ENCODE data around the gene TMIGD1.

Gene TMIGD1

DNA sequence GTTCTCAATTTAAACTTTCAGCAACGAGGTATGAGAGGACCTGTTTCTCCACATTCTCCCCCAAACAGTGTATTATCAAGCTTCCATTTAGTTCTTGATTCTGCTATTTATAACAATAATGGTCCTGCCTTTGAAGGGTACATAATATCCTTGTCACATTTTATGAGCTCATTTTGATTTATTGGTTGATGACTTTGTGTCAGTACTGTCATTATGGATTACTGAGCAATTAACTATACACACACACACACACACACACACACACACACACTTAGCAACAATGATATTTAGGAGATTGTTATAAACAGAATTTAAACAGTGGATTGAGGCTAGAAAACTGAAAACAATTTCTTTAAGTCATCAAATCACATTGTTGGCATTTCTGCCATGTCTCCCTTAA is 7.0 kb downstream of the TMIGD1 start:
- no peak for DNase-seq (ENCODE audit: low spot score)

DNA sequence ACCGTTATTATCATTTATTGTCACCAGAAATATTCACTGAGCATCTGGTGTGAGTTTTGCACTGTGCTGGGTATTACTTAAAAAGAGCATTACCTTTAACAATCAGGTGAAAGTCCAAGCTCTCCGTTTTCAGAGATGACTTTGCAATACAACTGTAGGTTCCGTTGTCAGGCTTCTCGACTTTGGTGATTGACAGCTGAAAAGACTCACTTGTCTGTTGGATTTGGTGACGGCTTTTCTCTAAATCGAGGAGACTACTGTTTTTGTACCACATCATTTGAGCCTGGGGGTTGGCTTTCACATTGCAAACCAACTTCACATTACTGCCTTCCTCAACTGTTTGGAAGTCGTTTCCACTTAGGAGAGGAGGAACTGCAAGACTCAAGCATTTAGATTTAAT is 9.1 kb downstream of the TMIGD1 start:
- DNase-seq (ENCODE audit: low spot score): no peak

DNA sequence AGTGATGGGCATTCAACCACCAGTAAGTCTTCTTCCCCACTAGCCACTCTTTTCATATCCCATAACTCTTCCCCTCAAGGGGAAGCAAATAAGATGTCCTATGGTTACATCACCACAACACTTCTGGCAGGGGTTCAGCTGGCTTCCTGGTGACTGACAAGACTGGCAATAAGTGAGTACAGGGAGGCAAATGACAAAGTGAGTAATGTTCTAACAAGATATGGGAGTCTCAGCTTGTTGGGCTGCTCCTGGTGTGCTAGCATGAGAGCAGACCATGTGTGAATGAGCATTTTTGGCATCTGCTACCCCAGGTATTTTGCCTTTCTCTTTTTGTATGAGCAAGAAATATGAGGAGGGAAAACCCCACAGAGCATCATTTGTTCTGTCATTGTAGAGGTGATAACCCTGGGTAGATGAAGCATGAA is 9.9 kb downstream of the TMIGD1 start:
- DNase-seq (ENCODE audit: low spot score): no peak

DNA sequence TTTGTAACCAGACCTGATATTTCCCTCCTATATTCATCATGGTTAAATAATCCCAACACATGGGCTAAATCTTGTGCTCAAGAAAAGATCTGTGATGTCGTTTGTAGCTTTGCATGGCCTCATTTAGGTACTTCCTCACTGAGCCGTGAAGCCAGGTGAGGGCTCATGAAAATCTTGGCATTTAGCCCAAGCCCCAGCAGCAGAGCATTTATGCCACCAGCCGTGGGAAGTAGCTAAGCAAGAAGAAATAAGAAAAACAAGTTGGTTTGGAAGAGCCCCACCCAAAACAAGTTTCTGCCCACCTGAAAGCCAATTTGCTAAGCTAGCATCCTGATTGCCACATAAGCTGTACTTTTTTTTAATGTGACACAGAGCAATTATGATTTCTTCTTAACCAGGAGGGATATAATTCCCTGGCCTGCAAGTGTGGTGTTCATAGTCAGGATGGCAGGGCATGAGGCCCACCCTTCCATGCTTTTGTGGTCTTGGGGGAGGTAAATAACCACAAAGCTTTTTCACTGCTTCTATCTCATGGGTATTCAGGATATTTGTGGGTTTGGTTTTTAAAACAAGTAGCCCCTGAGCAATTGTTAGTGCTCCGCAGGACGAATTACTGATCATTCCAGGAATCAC is 10.5 kb downstream of the TMIGD1 start:
- DNase-seq (ENCODE audit: low spot score): no peak

DNA sequence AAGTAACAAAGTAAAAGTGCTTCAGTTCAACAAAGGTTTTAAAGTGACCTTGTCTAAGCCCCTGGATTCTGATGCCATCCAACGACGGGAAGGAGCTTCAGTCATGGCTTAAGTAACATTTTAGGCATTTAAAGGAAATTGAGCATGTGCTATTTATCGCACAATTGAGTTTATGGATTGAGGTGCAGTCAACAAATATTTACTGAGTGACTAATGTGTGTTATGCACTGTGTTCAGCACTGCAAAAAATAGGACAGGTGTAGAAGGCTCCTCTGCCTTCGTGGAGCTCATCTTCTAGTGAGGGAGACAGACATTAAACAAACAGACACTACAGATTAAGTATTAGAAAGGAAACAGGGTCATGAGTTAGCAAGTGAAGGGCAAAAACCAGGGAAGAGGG is 12.5 kb downstream of the TMIGD1 start:
- no peak for DNase-seq (ENCODE audit: low spot score)

DNA sequence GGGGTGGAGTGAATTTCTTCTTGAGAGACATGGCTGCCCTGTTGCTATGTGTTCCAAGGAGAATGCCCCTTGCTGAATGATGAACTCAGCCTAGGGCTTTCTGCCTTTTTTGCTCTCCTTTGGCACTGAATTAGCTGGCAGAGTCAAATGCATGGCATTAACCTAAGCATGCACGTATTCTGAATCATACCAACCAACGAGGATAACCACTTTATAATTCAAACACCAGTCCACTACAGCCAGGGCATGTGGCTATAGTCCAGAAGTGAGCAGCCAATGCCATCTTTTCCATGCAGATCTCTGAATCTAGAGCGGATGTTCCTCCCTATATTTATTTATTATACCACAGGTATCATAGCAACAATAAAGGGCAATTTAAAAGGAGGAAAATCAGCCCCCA is 15.7 kb downstream of the TMIGD1 start:
- no peak for DNase-seq (ENCODE audit: low spot score)

DNA sequence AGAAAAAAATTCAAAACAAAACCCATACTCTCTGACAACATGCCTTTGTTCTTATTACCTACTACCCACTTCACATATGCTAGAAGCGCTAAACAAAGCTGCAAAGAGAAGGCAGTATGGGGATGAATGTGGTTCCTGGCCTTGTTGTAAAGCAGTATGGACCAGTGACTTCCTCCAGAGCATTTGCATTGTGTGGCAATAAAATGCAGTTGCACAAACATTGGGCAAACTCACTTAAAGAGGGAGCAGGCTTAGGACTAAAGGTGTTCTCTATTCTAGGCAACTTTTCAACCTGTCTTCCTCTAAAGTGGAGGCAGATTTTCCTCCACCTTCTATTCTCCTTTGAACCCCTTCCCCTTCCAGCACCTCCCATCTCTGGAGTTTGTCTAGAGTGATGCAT is 17.1 kb downstream of the TMIGD1 start:
- DNase-seq (ENCODE audit: low spot score): no peak

DNA sequence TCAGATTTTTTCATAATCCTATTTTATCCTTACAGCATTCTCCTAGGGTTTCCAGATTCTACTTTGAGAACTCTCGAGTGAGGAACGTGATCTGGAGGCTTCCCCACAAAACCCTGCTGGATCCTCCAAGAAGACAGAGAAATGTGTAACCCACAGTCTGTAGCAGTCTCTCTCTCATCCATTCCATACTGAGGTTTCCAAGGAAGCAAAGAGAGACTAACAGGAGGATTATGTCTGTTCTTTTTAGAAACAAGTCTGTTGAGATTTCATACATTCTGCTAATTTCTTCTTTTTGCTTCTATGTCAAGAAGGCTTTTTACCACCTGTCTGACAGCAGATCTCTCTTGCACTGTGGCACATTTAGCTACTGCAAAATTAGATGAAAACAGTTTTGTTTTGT is 18.8 kb downstream of the TMIGD1 start:
- no peak for DNase-seq (ENCODE audit: low spot score)

DNA sequence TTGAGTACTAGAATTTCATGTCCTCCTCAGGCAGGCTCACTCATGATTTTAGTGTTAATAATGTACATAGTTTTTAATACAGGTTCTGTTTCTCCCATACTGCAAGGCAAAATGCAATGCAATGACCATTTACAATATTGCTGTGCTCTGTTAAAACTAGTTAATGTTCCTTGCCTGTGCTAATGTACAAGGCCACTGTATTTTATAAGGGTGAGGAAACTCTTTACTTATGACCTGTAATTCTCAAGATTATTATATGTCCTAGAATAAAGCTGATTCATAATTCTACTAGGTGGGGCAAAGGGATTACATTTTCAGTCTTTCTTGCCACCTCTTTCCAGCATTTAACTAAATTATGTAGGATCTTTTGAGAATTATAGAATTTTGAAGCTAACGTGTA is 19.4 kb downstream of the TMIGD1 start:
- DNase-seq (ENCODE audit: low spot score): no peak

DNA sequence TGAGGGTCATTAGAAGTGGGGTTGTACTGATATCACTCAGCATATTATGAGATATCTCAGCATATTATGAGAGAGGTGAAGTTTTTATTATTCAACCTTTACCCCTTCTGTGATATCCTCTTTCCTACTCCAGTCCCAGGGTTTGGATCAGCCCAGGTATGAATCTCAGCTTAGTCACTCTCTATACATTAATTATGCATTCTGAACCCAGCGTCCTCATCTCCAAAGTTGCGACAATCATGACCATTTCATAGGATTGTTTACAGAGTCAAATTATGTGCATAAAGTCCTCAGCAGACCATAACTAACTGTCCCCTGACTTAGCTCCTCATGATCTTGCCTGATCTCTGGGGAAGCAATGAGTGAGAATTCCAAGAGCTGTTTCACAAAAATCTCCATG is 21.6 kb downstream of the TMIGD1 start:
- DNase-seq (ENCODE audit: low spot score): no peak

DNA sequence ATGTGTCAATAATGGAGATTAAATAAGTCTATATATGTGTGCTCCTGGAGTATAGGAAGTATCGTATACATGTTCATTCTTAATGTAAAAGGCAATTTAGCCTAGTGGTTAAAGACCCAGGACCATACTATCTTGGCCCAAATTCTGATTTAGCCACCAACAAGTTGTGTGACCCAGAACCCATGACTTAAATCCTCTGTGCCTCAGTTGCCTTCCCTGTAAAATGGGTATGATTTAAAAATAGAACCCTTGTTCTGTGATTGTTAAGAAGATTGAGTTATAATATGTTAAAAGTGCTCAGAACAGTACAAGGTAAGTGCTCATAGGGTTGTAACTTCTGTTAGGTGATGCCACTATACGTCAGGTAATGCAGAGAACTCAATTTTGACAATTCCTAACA is 23.3 kb downstream of the TMIGD1 start:
- DNase-seq (ENCODE audit: low spot score): no peak

DNA sequence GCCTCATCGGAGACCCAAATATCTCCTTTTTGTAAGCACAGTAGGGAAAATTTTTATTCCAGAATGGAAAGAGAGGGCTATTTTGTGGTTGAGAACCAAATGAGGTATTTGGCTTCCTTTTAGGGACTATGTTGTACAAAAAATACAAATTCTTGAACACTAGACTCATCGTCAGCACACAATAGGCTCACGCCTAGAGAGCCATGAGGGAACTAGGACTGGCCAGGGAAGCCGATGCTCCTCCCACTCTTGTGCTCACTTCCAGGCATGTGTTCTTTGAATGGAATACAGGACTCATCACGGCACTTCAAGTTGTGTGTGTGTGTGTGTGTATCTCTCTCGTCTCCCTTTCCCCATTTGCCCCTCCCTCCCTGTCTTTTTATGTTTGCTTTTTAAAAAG is 24.3 kb downstream of the TMIGD1 start:
- DNase-seq (ENCODE audit: low spot score): no peak

DNA sequence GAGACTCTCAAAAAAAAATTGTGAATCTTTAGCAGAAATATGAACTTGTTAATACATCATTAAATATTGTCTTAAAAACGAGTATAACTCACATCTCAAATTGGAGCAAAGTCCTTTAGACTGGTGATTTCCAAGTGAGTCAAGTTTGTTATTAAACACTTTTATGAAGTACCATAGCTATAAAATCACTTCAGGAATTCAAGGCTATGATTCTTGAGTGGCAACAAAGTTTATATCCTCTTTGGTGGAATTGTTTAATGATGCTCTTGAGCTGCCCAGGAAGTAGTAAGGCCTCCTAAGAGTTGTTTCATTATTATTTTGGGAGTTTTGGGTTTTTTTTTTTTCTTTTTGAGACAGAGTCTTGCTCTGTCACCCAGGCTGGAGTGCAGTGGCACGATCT is 25.5 kb downstream of the TMIGD1 start:
- DNase-seq (ENCODE audit: low spot score): no peak

DNA sequence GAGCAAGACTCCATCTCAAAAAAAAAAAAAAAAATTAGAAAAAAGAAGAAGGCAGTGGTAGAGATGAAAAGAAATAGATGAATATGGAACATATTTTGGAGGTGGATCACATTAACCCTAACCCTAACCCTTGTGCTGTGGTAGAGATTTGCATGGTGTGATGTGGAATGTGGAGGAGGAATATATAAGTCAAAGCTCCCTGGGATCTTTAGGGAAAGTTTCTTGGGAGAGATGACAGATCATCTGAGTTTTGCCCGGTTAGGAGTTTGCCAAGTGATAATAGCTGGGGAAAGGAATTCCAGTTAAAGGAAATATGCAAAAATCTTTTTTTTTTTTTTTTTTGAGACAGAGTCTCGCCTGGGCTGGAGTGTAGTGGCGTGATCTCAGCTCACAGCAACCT is 29.1 kb downstream of the TMIGD1 start:
- DNase-seq (ENCODE audit: low spot score): no peak

DNA sequence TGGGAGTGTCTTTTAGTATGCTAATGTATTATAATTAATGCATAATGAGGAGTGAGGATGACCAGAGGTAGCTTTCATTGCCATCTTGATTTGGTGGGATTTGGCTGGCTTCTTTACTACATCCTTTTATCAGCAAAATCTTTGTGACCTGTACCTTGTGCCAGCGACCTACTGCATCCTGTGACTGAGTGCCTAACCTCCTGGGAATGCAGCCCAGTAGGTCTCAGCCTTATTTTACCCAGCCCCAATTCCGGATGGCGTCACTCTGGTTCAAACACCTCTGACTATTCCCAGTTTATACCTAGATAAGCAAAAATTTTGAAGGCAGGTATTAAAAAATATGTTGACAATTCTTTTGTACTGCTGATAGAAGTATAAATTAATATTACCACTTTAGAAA is 31.6 kb downstream of the TMIGD1 start:
- DNase-seq (ENCODE audit: low spot score): no peak

DNA sequence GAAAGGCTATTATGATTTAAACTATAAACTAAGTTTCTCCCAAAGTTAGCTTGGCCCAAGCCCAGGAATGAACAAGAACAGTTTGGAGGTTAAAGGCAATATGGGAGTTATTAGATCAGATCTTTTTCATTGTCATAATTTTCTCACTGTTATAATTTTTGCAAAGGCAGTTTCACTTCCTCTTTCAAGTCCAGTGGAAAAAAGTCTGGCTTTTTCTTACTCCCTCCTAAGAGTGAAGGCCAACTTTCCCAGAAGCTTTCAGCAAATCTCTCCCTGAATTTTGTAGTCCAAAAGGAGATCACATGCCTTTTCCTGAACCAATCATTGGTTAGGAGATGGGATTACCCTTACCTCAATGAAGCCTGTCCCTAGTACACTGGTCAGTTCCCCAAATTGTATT is 33.0 kb downstream of the TMIGD1 start:
- DNase-seq (ENCODE audit: low spot score): no peak

DNA sequence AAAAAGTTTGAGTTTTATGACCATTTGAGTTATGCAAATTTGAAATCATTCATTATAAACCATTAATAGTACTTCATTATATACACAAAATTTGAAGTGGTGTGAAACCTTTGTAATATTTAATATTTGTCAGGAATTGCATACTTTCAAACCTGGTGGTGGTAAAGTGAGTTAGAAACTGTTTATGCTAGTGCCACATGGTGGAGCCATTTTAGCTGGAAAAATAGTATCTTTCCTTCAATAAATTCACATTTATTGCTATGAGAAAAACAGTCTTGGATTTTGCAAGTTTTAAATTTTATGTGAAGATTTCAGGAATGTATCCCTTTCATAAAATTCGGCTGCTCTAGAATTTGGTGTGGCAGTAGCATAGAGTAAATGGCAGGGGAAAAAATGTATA is 34.9 kb downstream of the TMIGD1 start:
- DNase-seq (ENCODE audit: low spot score): no peak

DNA sequence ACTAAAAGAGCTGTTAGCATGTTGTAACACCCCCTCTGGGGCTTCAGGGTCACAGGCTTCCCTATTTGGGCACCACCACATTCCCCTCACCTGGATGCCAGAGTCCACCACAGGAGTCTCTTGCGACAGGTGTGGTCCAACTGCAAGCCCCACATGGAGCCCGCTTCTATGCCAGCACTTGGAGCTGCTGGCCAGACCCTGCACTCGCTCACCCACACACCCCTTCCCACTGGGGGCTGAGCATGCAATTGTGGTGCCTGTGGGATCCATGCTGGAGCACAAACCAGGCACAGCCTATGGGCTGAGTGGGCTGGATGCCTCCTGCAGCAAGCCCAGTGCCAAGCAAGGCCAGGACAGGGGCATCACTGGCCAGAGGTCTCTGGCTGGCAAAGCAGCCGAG is 36.1 kb downstream of the TMIGD1 start:
- no peak for DNase-seq (ENCODE audit: low spot score)

DNA sequence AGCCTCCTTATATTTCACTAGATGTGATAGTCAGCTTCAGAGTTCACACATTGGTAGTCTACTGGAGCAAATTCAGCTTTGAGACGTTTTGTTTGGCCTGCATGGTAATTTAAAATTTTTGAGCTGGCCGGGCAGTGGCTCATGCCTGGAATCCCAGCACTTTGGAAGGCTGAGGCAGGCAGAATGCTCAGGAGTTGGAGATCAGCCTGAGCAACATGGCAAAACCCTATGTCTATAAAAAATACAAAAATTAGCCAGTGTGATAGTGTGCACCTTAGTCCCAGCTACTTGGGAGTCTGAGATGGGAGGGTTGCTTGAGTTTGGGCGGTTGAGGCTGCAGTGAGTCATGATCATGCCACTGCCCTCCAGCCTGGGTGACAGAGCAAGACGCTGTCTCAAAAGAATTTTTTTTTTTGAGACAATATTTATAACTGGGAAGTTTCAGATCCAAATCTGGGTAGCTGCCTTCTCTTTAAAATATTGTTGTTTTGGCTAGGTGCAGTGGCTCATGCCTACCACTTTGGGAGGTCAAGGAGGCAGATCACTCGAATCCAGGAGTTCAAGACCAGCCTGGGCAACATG is 37.3 kb downstream of the TMIGD1 start:
- DNase-seq (ENCODE audit: low spot score): no peak

DNA sequence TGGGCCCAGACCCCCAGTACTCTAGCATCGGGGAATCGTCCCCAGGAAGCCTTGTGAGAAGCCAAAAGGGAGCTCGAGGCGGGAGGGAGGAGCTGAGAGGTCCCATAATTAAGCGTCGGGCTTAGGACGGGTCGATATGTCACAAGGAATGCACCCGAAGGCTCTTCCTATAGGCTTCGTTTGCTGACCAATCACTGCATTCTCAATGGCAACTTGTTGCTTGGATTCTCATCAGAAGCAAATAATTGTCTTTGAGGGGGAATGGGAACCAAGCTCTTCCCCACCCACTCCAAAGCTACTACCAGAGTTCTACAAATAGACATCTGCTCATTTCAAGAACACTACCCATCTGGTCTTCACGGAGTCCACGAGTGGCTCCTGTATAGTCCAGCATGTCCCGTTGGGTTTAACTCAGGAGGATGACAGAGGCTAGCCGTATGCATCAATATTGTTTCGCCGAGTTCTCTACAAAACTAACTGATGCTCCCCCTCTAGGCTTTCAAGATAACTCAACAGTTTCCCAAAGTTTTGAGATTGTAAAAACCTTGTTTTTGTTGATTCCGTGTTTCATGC is 41.5 kb downstream of the TMIGD1 start:
- DNase-seq (ENCODE audit: low spot score): peak; percentile 49

DNA sequence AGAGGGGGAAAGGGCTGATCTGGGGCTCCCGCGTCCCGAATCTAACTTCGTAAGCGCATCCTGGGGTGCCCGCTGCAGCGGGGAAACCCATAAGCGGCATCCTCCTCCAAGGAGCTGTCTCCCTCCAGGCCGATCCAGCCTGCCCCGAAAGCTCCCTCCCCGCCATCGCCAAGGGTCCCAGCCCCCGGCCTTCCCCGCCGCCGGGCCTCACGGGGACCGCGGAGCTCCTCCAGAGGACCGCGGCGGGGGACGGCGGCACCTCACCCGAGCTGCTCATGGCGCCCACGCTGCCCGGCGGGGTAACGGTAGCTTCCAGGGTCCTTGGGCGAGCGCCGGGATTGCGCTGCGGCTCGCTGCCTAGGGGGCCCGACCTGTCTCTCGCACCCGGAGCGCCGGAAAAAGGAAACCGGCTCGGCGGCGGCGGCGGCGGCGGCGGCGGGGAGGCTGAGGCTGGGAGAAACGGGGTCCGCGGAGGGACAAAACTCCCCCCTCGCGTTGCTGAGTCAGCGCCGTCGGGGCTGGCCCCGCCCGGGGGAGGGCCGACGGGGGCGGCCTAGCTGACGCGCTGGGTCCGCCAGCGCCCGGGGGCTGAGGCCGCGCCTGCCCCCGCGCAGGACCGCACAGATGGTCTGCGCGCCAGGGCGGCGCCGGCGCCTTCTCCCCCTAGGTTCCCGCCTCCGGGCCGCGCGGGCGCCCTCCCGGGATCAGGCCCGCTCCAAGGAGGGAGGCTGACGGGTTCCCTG is 42.1 kb downstream of the TMIGD1 start, which contains the start of gene BLMH:
TSS of gene BLMH (minus strand) at position 402 of the 743 bp plus-strand sequence. CDS start at position 277, 125 bp downstream.
- DNase-seq (ENCODE audit: low spot score): peak; percentile 75

DNA sequence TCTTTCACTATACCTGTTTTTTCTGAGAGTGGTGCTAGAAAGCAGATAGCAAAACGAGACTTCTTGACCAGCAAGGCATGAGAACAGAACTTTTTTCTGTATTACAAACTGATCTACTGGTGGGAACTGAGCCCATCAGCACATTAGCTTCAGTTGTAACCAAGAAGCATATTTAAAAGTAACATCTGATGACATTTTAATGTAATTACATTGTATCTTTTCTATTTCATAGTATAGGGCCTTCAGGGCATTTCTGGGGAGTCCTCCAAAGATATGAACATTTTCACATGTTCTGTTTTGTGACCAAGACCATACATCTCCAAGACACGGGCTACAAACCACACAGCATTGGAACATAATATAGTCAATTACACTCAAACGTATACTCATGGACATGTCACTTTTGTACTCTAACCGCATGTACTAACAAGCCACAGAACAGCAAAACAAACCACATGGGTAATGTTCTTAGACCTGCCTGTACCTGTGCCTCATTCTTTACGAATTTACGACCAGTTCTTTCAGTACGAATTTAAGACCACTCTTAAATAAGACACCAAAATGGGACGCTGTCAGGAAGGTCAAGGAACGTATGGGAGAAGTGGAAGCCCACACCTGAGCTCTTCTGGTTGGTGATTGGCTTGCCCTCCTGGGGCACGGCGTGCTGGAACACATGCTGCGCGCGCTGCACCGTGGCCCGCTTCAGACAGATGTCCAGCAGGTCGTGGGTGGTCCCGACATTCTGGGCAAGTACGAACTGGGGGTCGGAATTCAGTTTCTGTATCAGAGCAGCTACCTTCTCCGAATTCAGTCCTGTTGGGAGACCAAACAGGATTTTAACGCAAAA is 42.9 kb downstream of the TMIGD1 start:
- peak; percentile 55 for DNase-seq (ENCODE audit: low spot score)
